ENCODE data around the gene CDCP1.

Gene CDCP1

GRCh38 chr3:45118615-45119071, 27.5 kb downstream of the CDCP1 start:
- no peaks in the 10 kb centered on the region for H3K36me3 ChIP-seq (ENCODE audit: control insufficient read depth, insufficient read depth, low read length)
- peaks cover 52% of the 10 kb centered on the region for H3K4me1 ChIP-seq (ENCODE audit: control insufficient read depth, insufficient read depth, low read length)
- no peak overlapping the region for H3K4me3 ChIP-seq (ENCODE audit: low read length)
- H3K9ac ChIP-seq (ENCODE audit: low read length): no peak overlapping the region
- no peaks in the 10 kb centered on the region for H3K9me3 ChIP-seq (ENCODE audit: control insufficient read depth, low read length)
- no peaks in the 10 kb centered on the region for H3K27me3 ChIP-seq (ENCODE audit: control insufficient read depth, insufficient read depth, low read length)

DNA sequence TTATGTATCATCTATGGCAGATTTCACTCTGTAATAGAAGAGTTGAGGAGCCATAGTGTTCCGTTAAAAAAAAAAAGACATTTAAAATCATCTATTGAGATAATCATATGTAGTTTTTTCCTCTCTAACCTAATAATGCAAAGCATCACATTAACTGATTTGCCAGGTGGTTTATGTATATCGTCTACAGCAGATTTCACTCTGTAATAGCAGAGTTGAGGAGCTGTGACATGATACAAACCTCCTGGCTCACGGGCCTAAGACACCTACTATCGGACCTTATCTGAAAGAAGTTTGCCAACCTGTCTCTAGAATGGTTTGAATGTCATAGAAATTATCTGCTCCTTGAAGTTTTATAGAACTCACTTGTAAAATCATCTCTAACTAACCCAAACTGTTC, 29.8 kb downstream of the CDCP1 start:
- Histone ChIP-seq H3K27me3 (ENCODE audit: control insufficient read depth, insufficient read depth, low read length) (no peaks in the 10 kb centered on the region), H3K36me3 (ENCODE audit: control insufficient read depth, insufficient read depth, low read length) (no peaks in the 10 kb centered on the region), H3K4me1 (ENCODE audit: control insufficient read depth, insufficient read depth, low read length) (peaks cover 50% of the 10 kb centered on the region), H3K9me3 (ENCODE audit: control insufficient read depth, low read length) (no peaks in the 10 kb centered on the region), H3K9ac (ENCODE audit: low read length) (no peak overlapping the region), H3K4me3 (ENCODE audit: low read length) (no peak overlapping the region)

DNA sequence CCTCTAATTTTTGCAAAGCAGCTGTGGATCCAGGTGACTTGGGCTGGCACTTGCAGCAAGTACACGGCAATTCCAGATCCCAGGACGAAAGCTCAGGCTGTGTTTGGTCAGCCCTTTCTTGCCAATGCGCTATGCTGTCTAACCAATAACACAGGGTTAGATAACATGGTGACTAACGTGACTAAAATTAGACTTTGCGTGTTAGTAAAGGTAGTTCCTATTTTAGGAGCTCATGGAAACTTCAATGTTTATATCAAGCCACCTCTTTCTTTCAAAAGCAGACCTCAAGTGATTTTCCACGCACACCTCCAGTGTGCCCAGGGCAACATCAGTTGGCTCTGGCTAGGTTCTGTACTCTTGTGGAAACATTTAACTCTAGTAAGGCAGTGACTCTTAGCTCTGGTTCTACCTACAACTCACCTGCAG, 32.5 kb downstream of the CDCP1 start:
- peaks cover 42% of the 10 kb centered on the region for H3K4me1 ChIP-seq (ENCODE audit: control insufficient read depth, insufficient read depth, low read length)
- H3K4me3 ChIP-seq (ENCODE audit: low read length): no peak overlapping the region
- H3K27me3 ChIP-seq (ENCODE audit: control insufficient read depth, insufficient read depth, low read length): no peaks in the 10 kb centered on the region
- no peaks in the 10 kb centered on the region for H3K36me3 ChIP-seq (ENCODE audit: control insufficient read depth, insufficient read depth, low read length)
- H3K9ac ChIP-seq (ENCODE audit: low read length): no peak overlapping the region
- H3K9me3 ChIP-seq (ENCODE audit: control insufficient read depth, low read length): no peaks in the 10 kb centered on the region

DNA sequence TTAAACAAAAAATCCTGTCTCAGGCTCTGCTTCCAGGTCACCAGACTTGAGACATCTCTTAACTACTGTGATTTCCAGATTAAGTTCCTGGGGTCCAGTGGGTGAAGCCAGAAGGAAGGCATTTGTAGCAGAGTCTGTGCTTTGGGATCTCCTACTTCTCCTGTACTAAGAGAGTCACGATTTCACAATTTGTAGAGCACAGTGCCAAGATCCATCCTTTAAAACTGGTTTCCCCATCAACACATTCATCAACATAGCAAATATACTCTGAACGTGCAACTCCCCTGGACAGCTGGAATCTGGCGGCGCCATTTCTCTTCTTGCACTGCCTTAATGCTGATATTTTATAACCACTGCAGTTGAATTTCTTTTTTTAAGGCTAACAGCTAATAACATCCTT, 33.2 kb downstream of the CDCP1 start:
- H3K4me3 ChIP-seq (ENCODE audit: low read length): no peak overlapping the region
- no peaks in the 10 kb centered on the region for H3K27me3 ChIP-seq (ENCODE audit: control insufficient read depth, insufficient read depth, low read length)
- no peaks in the 10 kb centered on the region for H3K9me3 ChIP-seq (ENCODE audit: control insufficient read depth, low read length)
- H3K4me1 ChIP-seq (ENCODE audit: control insufficient read depth, insufficient read depth, low read length): peaks cover 35% of the 10 kb centered on the region
- H3K36me3 ChIP-seq (ENCODE audit: control insufficient read depth, insufficient read depth, low read length): no peaks in the 10 kb centered on the region
- H3K9ac ChIP-seq (ENCODE audit: low read length): no peak overlapping the region

GRCh38 chr3:45110509-45110833, 35.7 kb downstream of the CDCP1 start:
- Histone ChIP-seq H3K9me3 (ENCODE audit: control insufficient read depth, low read length) (no peaks in the 10 kb centered on the region), H3K4me3 (ENCODE audit: low read length) (no peak overlapping the region), H3K27me3 (ENCODE audit: control insufficient read depth, insufficient read depth, low read length) (no peaks in the 10 kb centered on the region), H3K9ac (ENCODE audit: low read length) (no peak overlapping the region), H3K36me3 (ENCODE audit: control insufficient read depth, insufficient read depth, low read length) (peaks cover 7% of the 10 kb centered on the region), H3K4me1 (ENCODE audit: control insufficient read depth, insufficient read depth, low read length) (peaks cover 40% of the 10 kb centered on the region)

GRCh38 chr3:45109771-45110508, 36.2 kb downstream of the CDCP1 start:
- Histone ChIP-seq H3K9me3 (ENCODE audit: control insufficient read depth, low read length) (no peaks in the 10 kb centered on the region), H3K27me3 (ENCODE audit: control insufficient read depth, insufficient read depth, low read length) (no peaks in the 10 kb centered on the region), H3K4me1 (ENCODE audit: control insufficient read depth, insufficient read depth, low read length) (peaks cover 40% of the 10 kb centered on the region), H3K9ac (ENCODE audit: low read length) (no peak overlapping the region), H3K4me3 (ENCODE audit: low read length) (no peak overlapping the region), H3K36me3 (ENCODE audit: control insufficient read depth, insufficient read depth, low read length) (peaks cover 7% of the 10 kb centered on the region)

GRCh38 chr3:45106874-45107273, 39.3 kb downstream of the CDCP1 start:
- H3K27me3 ChIP-seq (ENCODE audit: control insufficient read depth, insufficient read depth, low read length): no peaks in the 10 kb centered on the region
- H3K4me3 ChIP-seq (ENCODE audit: low read length): no peak overlapping the region
- no peak overlapping the region for H3K9ac ChIP-seq (ENCODE audit: low read length)
- peaks cover 7% of the 10 kb centered on the region for H3K36me3 ChIP-seq (ENCODE audit: control insufficient read depth, insufficient read depth, low read length)
- peaks cover 30% of the 10 kb centered on the region for H3K4me1 ChIP-seq (ENCODE audit: control insufficient read depth, insufficient read depth, low read length)
- H3K9me3 ChIP-seq (ENCODE audit: control insufficient read depth, low read length): no peaks in the 10 kb centered on the region

DNA sequence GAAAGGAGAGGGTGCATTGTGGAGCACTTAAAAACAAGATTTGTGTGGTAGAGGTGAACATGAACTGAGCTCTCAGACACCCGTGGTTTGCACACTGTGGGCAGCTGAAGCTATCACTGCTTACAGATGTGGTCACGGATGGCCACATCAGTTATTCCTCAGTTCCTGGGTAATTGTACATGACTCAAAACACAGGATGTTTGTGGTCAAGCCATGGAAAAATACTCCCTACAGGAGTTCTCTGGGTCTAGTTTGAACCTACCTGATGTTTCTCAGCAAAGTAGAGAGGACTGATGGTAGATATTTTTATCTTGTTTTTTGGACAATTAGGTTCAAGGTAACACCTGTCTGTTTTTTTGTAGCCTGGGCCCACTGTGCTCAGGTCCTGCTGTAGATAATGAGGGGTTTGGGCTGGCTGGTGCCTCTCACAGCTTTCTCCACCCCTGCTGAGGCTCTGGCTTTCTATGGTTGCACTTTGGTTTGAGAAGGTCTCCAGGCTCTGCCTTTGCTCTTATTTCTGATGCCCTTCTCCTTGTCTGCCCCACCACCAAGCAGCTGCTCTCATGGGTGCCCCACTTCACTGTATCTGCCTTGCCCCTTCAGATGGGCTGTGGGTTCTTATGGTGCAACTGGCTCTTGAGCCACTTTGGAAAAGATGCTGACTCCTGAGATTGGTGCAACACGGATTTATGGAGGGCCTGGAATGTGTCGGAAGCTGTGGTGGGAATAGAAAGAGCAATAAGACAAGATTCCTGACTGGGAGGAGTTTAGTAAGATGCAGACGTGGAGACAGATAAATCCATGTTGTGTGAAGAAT, 40.1 kb downstream of the CDCP1 start:
- Histone ChIP-seq H3K4me3 (ENCODE audit: low read length) (no peak overlapping the region), H3K9me3 (ENCODE audit: control insufficient read depth, low read length) (no peaks in the 10 kb centered on the region)

DNA sequence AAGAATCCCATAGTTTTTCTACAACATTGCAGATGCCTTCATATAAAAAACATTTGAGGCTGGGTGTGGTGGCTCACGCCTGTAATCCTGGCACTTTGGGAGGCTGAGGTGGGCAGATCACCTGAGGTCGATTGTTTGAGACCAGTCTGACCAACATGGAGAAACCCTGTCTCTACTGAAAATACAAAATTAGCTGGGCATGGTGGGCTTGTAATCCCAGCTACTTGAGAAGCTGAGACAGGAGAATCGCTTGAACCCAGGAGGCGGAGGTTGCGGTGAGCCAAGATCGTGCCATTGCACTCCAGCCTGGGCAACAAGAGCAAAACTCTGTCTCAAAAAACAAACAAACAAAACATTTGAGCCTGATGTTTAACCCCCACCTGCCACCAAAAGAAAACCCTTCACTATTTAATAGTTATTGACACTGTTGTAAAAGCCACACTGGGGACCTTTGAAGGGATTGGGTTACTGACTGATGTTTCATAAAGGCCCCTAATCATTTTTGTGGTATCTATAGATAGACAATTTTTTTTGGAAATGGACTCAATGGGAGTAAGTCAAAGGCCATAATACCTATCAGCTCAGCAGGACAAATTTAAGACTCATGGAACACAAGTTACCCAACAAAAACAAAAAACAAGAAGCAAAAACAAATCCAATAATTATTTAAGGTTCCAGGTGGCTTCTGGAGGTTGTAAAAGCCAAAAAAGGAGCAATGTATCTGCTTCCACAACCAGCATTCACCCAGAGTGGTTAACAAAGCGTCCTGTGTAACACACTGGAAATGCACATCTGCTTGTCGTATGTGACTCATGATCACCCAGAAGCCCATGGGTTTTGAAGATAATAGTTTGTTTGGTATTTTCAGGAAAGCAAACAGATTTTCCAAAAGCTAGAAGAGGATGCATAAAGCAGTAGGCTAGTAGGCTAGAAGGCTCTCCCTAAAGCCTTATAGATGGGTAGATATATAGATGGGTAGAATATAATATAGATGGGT, 41.2 kb downstream of the CDCP1 start:
- Histone ChIP-seq H3K4me3 (ENCODE audit: low read length) (no peak overlapping the region), H3K27me3 (ENCODE audit: control insufficient read depth, insufficient read depth, low read length) (no peaks in the 10 kb centered on the region), H3K9ac (ENCODE audit: low read length) (no peak overlapping the region), H3K36me3 (ENCODE audit: control insufficient read depth, insufficient read depth, low read length) (peaks cover 7% of the 10 kb centered on the region), H3K4me1 (ENCODE audit: control insufficient read depth, insufficient read depth, low read length) (peaks cover 21% of the 10 kb centered on the region), H3K9me3 (ENCODE audit: control insufficient read depth, low read length) (no peaks in the 10 kb centered on the region)

More for the DNA sequence above, 40.1 kb downstream of the CDCP1 start:
- peaks cover 7% of the 10 kb centered on the region for H3K36me3 ChIP-seq (ENCODE audit: control insufficient read depth, insufficient read depth, low read length)
- no peak overlapping the region for H3K9ac ChIP-seq (ENCODE audit: low read length)
- no peaks in the 10 kb centered on the region for H3K27me3 ChIP-seq (ENCODE audit: control insufficient read depth, insufficient read depth, low read length)
- H3K4me1 ChIP-seq (ENCODE audit: control insufficient read depth, insufficient read depth, low read length): peaks cover 30% of the 10 kb centered on the region

GRCh38 chr3:45103753-45104714, 42.1 kb downstream of the CDCP1 start:
- Histone ChIP-seq H3K4me1 (ENCODE audit: control insufficient read depth, insufficient read depth, low read length) (peaks cover 13% of the 10 kb centered on the region), H3K27me3 (ENCODE audit: control insufficient read depth, insufficient read depth, low read length) (no peaks in the 10 kb centered on the region), H3K4me3 (ENCODE audit: low read length) (no peak overlapping the region), H3K36me3 (ENCODE audit: control insufficient read depth, insufficient read depth, low read length) (peaks cover 7% of the 10 kb centered on the region), H3K9ac (ENCODE audit: low read length) (no peak overlapping the region), H3K9me3 (ENCODE audit: control insufficient read depth, low read length) (no peaks in the 10 kb centered on the region)

DNA sequence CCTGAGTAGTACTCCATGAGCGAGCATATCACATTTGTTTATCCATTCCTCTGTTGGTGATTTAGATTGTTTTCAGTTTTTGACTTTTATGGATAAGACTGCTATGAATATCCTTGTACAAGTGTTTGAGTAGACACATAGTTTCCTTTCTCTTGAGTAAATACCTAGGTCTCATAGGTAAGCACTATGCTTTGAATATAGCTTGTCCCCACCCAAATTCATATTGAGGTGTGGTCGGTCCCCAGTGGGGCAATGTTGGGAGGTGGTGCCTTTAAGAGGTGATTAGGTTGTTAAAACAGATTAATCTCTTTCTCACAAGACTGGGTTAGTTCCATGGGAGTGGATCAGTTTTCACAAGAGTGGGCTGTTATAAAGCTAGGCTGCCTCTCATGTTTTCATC, 42.8 kb downstream of the CDCP1 start:
- no peaks in the 10 kb centered on the region for H3K9me3 ChIP-seq (ENCODE audit: control insufficient read depth, low read length)
- no peaks in the 10 kb centered on the region for H3K27me3 ChIP-seq (ENCODE audit: control insufficient read depth, insufficient read depth, low read length)
- H3K36me3 ChIP-seq (ENCODE audit: control insufficient read depth, insufficient read depth, low read length): peaks cover 7% of the 10 kb centered on the region
- H3K9ac ChIP-seq (ENCODE audit: low read length): no peak overlapping the region
- H3K4me3 ChIP-seq (ENCODE audit: low read length): no peak overlapping the region
- peaks cover 13% of the 10 kb centered on the region for H3K4me1 ChIP-seq (ENCODE audit: control insufficient read depth, insufficient read depth, low read length)
